AG04450 (cell line): Measurements from ENCODE around the gene TMC1. TPM values are rescaled to one million over a fixed set of nuclear protein-coding genes. Genes with fewer than 3 reads are reported as not detected.
"Not testable (repeated sequence)": the region's sequence is repeated elsewhere in the genome, so short reads cannot be mapped to it uniquely, and the experiment has no call there.

Experiments used
- CTCF ChIA-PET: fragments of 300-600, 350-600 bp; formaldehyde crosslinking; extraction: SDS; loops from one replicate; lab custom pipeline; 2022; ENCODE audit warnings: antibody characterized with exemption, inconsistent platforms; lab: Charles Lee
- POLR2A ChIA-PET: fragments of 350-600 bp; formaldehyde crosslinking; extraction: SDS; loops from one replicate; lab custom pipeline; 2021; ENCODE audit warnings: antibody characterized with exemption, inconsistent platforms; lab: Yijun Ruan, JAX
- DNase-seq: peaks from one replicate; pipeline ENCODE4 v3.0.0-alpha.2; 2011; ENCODE audit warnings: low read depth, low spot score
- H3K27ac ChIP-seq: one replicate; pipeline ENCODE4 v1.5.1; 2012; ENCODE audit warnings: low read depth, low read length, control low read depth
- H3K27me3 ChIP-seq: one replicate; pipeline ENCODE4 v1.6.0; 2012; ENCODE audit warnings: low read length; ENCODE audit not compliant: control insufficient read depth, insufficient read depth
- H3K4me3 ChIP-seq: 2 replicates; pipeline ENCODE4 v1.5.1; 2011; ENCODE audit warnings: mild to moderate bottlenecking, low read depth, low read length, control low read depth
- H3K9me3 ChIP-seq: 2 replicates; pipeline ENCODE4 v1.5.1; 2012; ENCODE audit warnings: low read length; ENCODE audit not compliant: control insufficient read depth, insufficient read depth
- polyA plus RNA-seq: library from polyadenylated mRNA; depleted of rRNA; stranded (reverse); fragments of >200 nt; gene quantifications from 2 replicates; pipeline ENCODE4 v1.2.3, GENCODE V29; 2011
- TF ChIP-seq, protein P1 (sequence below): IDR thresholded peaks from 2 replicates; pipeline ENCODE4 v1.5.1; 2011; ENCODE audit warnings: low read depth, low read length, control low read depth, inconsistent platforms

Gene TMC1
- polyA plus RNA-seq, 1 experiment = not detected

GRCh38 chr9:72858089-72858912, 336.9 kb downstream of the TMC1 start:
- Histone ChIP-seq H3K27me3 (no peaks in the 10 kb centered on the region), H3K27ac (no peak overlapping the region), H3K9me3 (no peaks in the 10 kb centered on the region), H3K4me3 (no peak overlapping the region)
- CTCF ChIA-PET = interaction anchor here (0.6 to 5.0 kb wide), 17 partner anchors 13 to 577 kb away, joined by 3 to 68 read pairs (median 5); no protein-coding TSS in a partner anchor
- POLR2A ChIA-PET = no interaction called here
- TF ChIP-seq, protein P1, sequence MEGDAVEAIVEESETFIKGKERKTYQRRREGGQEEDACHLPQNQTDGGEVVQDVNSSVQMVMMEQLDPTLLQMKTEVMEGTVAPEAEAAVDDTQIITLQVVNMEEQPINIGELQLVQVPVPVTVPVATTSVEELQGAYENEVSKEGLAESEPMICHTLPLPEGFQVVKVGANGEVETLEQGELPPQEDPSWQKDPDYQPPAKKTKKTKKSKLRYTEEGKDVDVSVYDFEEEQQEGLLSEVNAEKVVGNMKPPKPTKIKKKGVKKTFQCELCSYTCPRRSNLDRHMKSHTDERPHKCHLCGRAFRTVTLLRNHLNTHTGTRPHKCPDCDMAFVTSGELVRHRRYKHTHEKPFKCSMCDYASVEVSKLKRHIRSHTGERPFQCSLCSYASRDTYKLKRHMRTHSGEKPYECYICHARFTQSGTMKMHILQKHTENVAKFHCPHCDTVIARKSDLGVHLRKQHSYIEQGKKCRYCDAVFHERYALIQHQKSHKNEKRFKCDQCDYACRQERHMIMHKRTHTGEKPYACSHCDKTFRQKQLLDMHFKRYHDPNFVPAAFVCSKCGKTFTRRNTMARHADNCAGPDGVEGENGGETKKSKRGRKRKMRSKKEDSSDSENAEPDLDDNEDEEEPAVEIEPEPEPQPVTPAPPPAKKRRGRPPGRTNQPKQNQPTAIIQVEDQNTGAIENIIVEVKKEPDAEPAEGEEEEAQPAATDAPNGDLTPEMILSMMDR = no peak
- DNase-seq = no peak

DNA sequence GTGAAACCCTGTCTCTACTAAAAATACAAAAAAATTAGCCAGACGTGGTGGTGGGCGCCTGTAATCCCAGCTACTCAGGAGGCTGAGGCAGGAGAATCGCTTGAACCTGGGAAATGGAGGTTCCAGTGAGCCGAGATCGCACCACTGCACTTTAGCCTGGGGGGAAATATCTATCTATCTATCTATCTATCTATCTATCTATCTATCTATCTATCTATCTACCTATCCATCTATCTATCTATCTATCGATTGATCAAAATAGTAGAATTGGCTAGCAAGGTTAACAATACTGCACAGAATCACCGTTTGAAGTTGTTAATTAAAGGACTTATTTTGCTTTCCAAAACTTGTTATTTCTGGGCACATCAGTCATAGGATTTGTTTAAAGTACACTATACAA, 341.4 kb downstream of the TMC1 start:
- H3K9me3 ChIP-seq, DNase-seq, H3K27ac ChIP-seq, H3K27me3 ChIP-seq, H3K4me3 ChIP-seq, POLR2A ChIA-PET: not testable (repeated sequence)
- CTCF ChIA-PET = interaction anchor here (1.4 kb wide), 1 partner anchor 160 kb away, joined by 5 read pairs; no protein-coding TSS in a partner anchor

DNA sequence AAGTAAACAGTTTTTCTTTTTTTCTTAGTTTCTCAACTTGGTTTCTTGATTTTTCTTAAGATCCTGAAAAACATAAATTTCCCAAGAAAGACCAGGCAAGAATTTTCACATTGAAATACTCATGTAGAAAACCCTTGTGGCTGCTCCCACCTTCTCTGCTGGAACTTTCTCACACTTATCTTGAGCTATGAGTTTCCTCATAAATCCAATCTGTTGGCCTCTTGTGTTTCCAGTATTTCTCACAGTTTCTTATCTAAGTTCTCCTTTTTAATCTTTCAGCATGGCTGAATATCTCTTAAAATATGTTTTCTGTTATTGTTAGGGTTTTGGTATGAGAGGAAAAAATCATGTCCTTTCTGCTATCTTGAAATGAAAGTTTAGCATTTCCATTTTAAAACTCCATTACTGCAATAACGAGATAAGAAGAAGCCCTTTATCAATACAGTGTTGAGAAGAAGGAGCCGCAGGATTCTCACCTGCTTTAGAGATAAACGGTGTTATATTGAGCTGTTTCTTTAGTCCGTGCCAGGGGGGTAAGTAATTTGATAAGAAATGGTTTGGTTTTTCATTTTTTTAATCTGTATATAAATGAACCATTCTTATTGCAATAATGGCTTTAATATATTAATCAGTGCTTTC, 342.2 kb downstream of the TMC1 start:
- no peak overlapping the region for H3K4me3 ChIP-seq
- no peak for DNase-seq
- TF ChIP-seq, protein P1 = no peak
- POLR2A ChIA-PET = no interaction called here
- CTCF ChIA-PET = interaction anchor here (1.5 kb wide), 1 partner anchor 159 kb away, joined by 6 read pairs; no protein-coding TSS in a partner anchor
- H3K27ac ChIP-seq = no peak overlapping the region
- no peaks in the 10 kb centered on the region for H3K27me3 ChIP-seq
- H3K9me3 ChIP-seq = no peaks in the 10 kb centered on the region

GRCh38 chr9:72864327-72864726, 342.9 kb downstream of the TMC1 start:
- ChIA-PET CTCF (interaction anchor here (1.5 kb wide), 1 partner anchor 158 kb away, joined by 6 read pairs; no protein-coding TSS in a partner anchor), POLR2A (no interaction called here)
- Histone ChIP-seq H3K27me3 (no peaks in the 10 kb centered on the region), H3K9me3 (no peaks in the 10 kb centered on the region), H3K27ac (no peak overlapping the region), H3K4me3 (no peak overlapping the region)
- TF ChIP-seq, protein P1 = no peak
- no peak for DNase-seq

- H3K4me3 ChIP-seq = no peak overlapping the region; the same call in 1 of the 2 replicates
- H3K27me3 ChIP-seq = no peaks in the 10 kb centered on the region
- CTCF ChIA-PET = interaction anchor here (0.7 to 3.0 kb wide), 13 partner anchors 10 to 832 kb away, joined by 3 to 25 read pairs (median 4); no protein-coding TSS in a partner anchor
- no peak for DNase-seq
- TF ChIP-seq, protein P1 = peak; percentile 38
- H3K27ac ChIP-seq = no peak overlapping the region
- no peaks in the 10 kb centered on the region for H3K9me3 ChIP-seq
- POLR2A ChIA-PET = no interaction called here
Observed at GRCh38 chr9:72871685-72872084, 350.3 kb downstream of the TMC1 start.
